K562 (cell line): ENCODE data around the gene ARHGAP35. TPM values are rescaled to one million over a fixed set of nuclear protein-coding genes. Genes with fewer than 3 reads are reported as not detected.
A peak's percentile ranks its signal among the peaks of the same experiment; 100 is the strongest.

Experiments
- ATAC-seq: fragments of 200-7000 bp; cut with Tn5 transposase; 3 replicates; pipeline ENCODE4 v1.9.1; 2020; ENCODE audit warnings: moderate library complexity
- BruUV-seq: library from RNA; stranded (reverse); fragments of 400-500 nt; replicated peaks from 2 replicates; lab custom pipeline; 2021; lab: Mats Ljungman, UMichigan
- CTCF ChIA-PET: fragments of 300-600 bp; formaldehyde crosslinking; extraction: SDS; loops from one replicate; lab custom pipeline; 2021; ENCODE audit warnings: low intra/inter-chr PET ratio; lab: Yijun Ruan, JAX
- POLR2A ChIA-PET: fragments of 300-600, 350-650 bp; sonication (Branson Sonifier 250); formaldehyde crosslinking; extraction: SDS; loops from one replicate; lab custom pipeline; 2021; ENCODE audit warnings: antibody characterized with exemption, inconsistent platforms; lab: Yijun Ruan, JAX
- DNase-seq, 4 experiments: peaks; one replicate each; pipeline versions ENCODE4 v3.0.0 to v3.0.0-alpha.2; 2011 to 2018; ENCODE audit warnings: low spot score in 3 of 4, mixed read lengths in 3 of 4; ENCODE audit errors: extremely low read depth in 1 of 4
- FAIRE-seq: peaks from 2 replicates; lab custom pipeline; 2011; peaks lifted over from hg19 to GRCh38; lab: Jason Lieb, UNC
- H2AFZ ChIP-seq: 2 replicates; pipeline ENCODE4 v1.6.0; 2011; ENCODE audit warnings: low read depth, low read length, control low read depth, inconsistent platforms
- H3K27ac ChIP-seq: fragments of 200-600 bp; 3 replicates; pipeline ENCODE4 v1.8.0; 2011; ENCODE audit warnings: low read depth, mild to moderate bottlenecking, control low read depth, inconsistent platforms, low read length, moderate library complexity, mixed read lengths; ENCODE audit errors: extremely low read depth
- H3K27me3 ChIP-seq, 2 experiments: fragments of 300-600 bp in 1 of 2; 2 replicates in 1 of 2; 3 replicates in 1 of 2; pipeline versions ENCODE4 v1.6.0 to v1.8.0; 2011; ENCODE audit warnings: inconsistent platforms in 2 of 2, low read length in 2 of 2, mild to moderate bottlenecking in 1 of 2, mixed read lengths in 1 of 2, moderate library complexity in 1 of 2; ENCODE audit not compliant: control insufficient read depth in 2 of 2, insufficient read depth in 2 of 2
- H3K36me3 ChIP-seq: fragments of 300-600 bp; 3 replicates; pipeline ENCODE4 v1.8.0; 2011; ENCODE audit warnings: mild to moderate bottlenecking, low read length, inconsistent platforms; ENCODE audit not compliant: control insufficient read depth, insufficient read depth
- H3K4me1 ChIP-seq, 2 experiments: fragments of 200-600 bp in 1 of 2; replicated peaks in 1 of 2; 2 replicates in 1 of 2; 3 replicates in 1 of 2; pipeline versions ENCODE4 v1.5.1 to v1.8.0; 2011; ENCODE audit warnings: inconsistent platforms in 2 of 2, low read length in 2 of 2, mild to moderate bottlenecking in 1 of 2, mixed read lengths in 1 of 2, moderate library complexity in 1 of 2; ENCODE audit not compliant: control insufficient read depth in 2 of 2, insufficient read depth in 2 of 2
- H3K4me2 ChIP-seq: 2 replicates; pipeline ENCODE4 v1.6.1; 2011; ENCODE audit warnings: low read length, control low read depth, inconsistent platforms, mixed read lengths; ENCODE audit not compliant: insufficient read depth
- H3K4me3 ChIP-seq: fragments of 200-600 bp; sonication (generic), shearing (Covaris generic); 2 replicates; pipeline ENCODE4 v1.5.1; 2016; ENCODE audit warnings: control low read depth, inconsistent platforms
- H3K79me2 ChIP-seq: fragments of 200-600 bp; 3 replicates; pipeline ENCODE4 v1.8.0; 2011; ENCODE audit warnings: low read length, inconsistent platforms; ENCODE audit not compliant: control insufficient read depth, insufficient read depth
- H3K9ac ChIP-seq, 2 experiments: 2 replicates each; pipeline versions ENCODE4 v1.6.0 to v1.6.1; 2011; ENCODE audit warnings: low read depth in 2 of 2, low read length in 2 of 2, control low read depth in 1 of 2, inconsistent platforms in 1 of 2, mild to moderate bottlenecking in 1 of 2, mixed read lengths in 1 of 2; ENCODE audit not compliant: insufficient read depth in 1 of 2
- H3K9me1 ChIP-seq: one replicate; pipeline ENCODE4 v1.6.0; 2011; ENCODE audit warnings: inconsistent platforms, mild to moderate bottlenecking, low read length, moderate library complexity; ENCODE audit not compliant: control insufficient read depth, insufficient read depth
- H3K9me3 ChIP-seq: replicated peaks from 2 replicates; pipeline ENCODE4 v1.5.1; 2011; ENCODE audit warnings: low read depth, low read length, inconsistent platforms; ENCODE audit not compliant: control insufficient read depth, insufficient read depth
- H4K20me1 ChIP-seq: replicated peaks from 2 replicates; pipeline ENCODE4 v1.6.1; 2011; ENCODE audit warnings: low read length, inconsistent platforms, mixed read lengths; ENCODE audit not compliant: control insufficient read depth, insufficient read depth
- CAMTA2 ChIP-seq: fragments of 250-450 bp; sonication (Bioruptor Pico); conservative IDR thresholded peaks from 2 replicates; pipeline ENCODE4 v1.5.1; 2022
- CBFA2T2 ChIP-seq: fragments of 450-650 bp; conservative IDR thresholded peaks from 2 replicates; pipeline ENCODE4 v1.6.1; 2017; ENCODE audit warnings: mild to moderate bottlenecking
- GABPB1 ChIP-seq: sonication (generic); formaldehyde crosslinking; IDR thresholded peaks from 2 replicates; pipeline ENCODE4 v1.8.0; 2022; ENCODE audit warnings: mild to moderate bottlenecking, missing genetic modification reagents
- GABPB2 ChIP-seq: fragments of 250-450 bp; sonication (Bioruptor Pico); conservative IDR thresholded peaks from 2 replicates; pipeline ENCODE4 v1.5.1; 2021; ENCODE audit warnings: mild to moderate bottlenecking
- MAZ ChIP-seq, 2 experiments: fragments of 450-650 bp in 1 of 2; sonication (generic) in 1 of 2; formaldehyde crosslinking; IDR thresholded peaks in 1 of 2; conservative IDR thresholded peaks in 1 of 2; 2 replicates each; pipeline versions ENCODE4 v1.4.0 to v1.5.0; 2020; ENCODE audit warnings: mild to moderate bottlenecking in 1 of 2, missing genetic modification reagents in 1 of 2
- NFATC3 ChIP-seq: fragments of 450-650 bp; IDR thresholded peaks from 2 replicates; pipeline ENCODE4 v1.6.1; 2017; ENCODE audit warnings: mild to moderate bottlenecking
- PRMT5 ChIP-seq: sonication (generic); formaldehyde crosslinking; IDR thresholded peaks from 2 replicates; pipeline ENCODE4 v1.5.0; 2020; ENCODE audit warnings: missing genetic modification reagents
- SIN3A ChIP-seq, 2 experiments: fragments of 150-350 bp in 1 of 2; IDR thresholded peaks; 2 replicates each; pipeline ENCODE4 v1.6.1; 2011 to 2016; ENCODE audit warnings: borderline replicate concordance in 2 of 2, low read depth in 2 of 2, low read length in 2 of 2, mild to moderate bottlenecking in 2 of 2, moderate library complexity in 2 of 2; ENCODE audit not compliant: control insufficient read depth in 1 of 2
- SIN3B ChIP-seq: fragments of 450-650 bp; IDR thresholded peaks from 2 replicates; pipeline ENCODE4 v1.6.1; 2017; ENCODE audit warnings: low read depth, mild to moderate bottlenecking, moderate library complexity
- YY1 ChIP-seq, 3 experiments: IDR thresholded peaks; 2 replicates each; pipeline ENCODE4 v1.6.1; 2011; ENCODE audit warnings: low read length in 2 of 3, mild to moderate bottlenecking in 2 of 3, moderate library complexity in 2 of 3, borderline replicate concordance in 1 of 3, control low read depth in 1 of 3, low read depth in 1 of 3; ENCODE audit not compliant: insufficient read depth in 3 of 3, insufficient replicate concordance in 2 of 3, control insufficient read depth in 1 of 3, insufficient read length in 1 of 3; ENCODE audit errors: extremely low read depth in 1 of 3
- ZBED1 ChIP-seq: IDR thresholded peaks from 2 replicates; pipeline ENCODE4 v1.6.1; 2014
- ZMIZ1 ChIP-seq, 2 experiments: fragments of 150-350 bp in 1 of 2; IDR thresholded peaks; 2 replicates each; pipeline ENCODE4 v1.6.1; 2012 to 2016; ENCODE audit warnings: low read depth in 2 of 2, low read length in 2 of 2, mild to moderate bottlenecking in 1 of 2, moderate library complexity in 1 of 2
- ZNF408 ChIP-seq: fragments of 250-450 bp; sonication (Bioruptor Pico); IDR thresholded peaks from 2 replicates; pipeline ENCODE4 v1.4.0; 2020; ENCODE audit warnings: low read depth, mild to moderate bottlenecking, moderate library complexity
- ZNF766 ChIP-seq: fragments of 200-800 bp; sonication (Bioruptor generic); conservative IDR thresholded peaks from 2 replicates; pipeline ENCODE4 v1.6.1; 2016; ENCODE audit warnings: missing genetic modification characterization, missing compliant biosample characterization
- WGBS: fragments of 100-300 bp; shearing (Covaris generic); methylation state at CpG from one replicate; pipeline ENCODE4 v1.1.6; 2016; ENCODE audit warnings: low coverage, mixed read lengths; ENCODE audit not compliant: insufficient coverage; ENCODE audit errors: missing lambda C conversion rate; 5-methylcytosine and 5-hydroxymethylcytosine counted together
- in situ Hi-C: fragments of 300-500 bp; cut with MboI; formaldehyde crosslinking; loops from 4 replicates; pipeline ENCODE4 v1.15.0; 2018; ENCODE audit warnings: inconsistent platforms, mixed read lengths
- intact Hi-C: fragments of 100-400 bp; cut with micrococcal nuclease; formaldehyde crosslinking; loops from 2 replicates; pipeline ENCODE4 v1.14.2; 2022
- polyA plus RNA-seq, 8 experiments: library from polyadenylated mRNA; depleted of rRNA in 4 of 8; stranded (reverse) in 5 of 8; unstranded in 3 of 8; fragments of >200 nt; fragmentation: Nextera tagmentation in 2 of 8; fragmentation: Illumina TruSeq in 1 of 8; extraction: Ambion mirVana in 2 of 8; extraction: Trizol in 1 of 8; gene quantifications; 2 replicates each; pipeline versions ENCODE4 v1.2.1 to v1.2.3, GENCODE V29; 2011 to 2014; ENCODE audit warnings: inconsistent platforms in 1 of 8, missing spikeins in 1 of 8
- total RNA-seq, 7 experiments: library from RNA; depleted of rRNA in 6 of 7; stranded (reverse); fragments of >200 nt in 6 of 7; fragmentation: Illumina TruSeq in 2 of 7; extraction: Trizol in 2 of 7; gene quantifications; 2 replicates each; pipeline versions ENCODE4 v1.2.1 to v1.2.3, GENCODE V29; 2011 to 2021; ENCODE audit warnings: low replicate concordance in 1 of 7
- TF ChIP-seq, protein P1 (sequence below): fragments of 450-650 bp; IDR thresholded peaks from 2 replicates; pipeline ENCODE4 v1.7.0; 2016; ENCODE audit warnings: borderline replicate concordance
- TF ChIP-seq, protein P2 (sequence below): fragments of 450-650 bp; formaldehyde crosslinking; conservative IDR thresholded peaks from 2 replicates; pipeline ENCODE4 v1.4.0; 2022; ENCODE audit warnings: mild to moderate bottlenecking, missing genetic modification characterization

The ARHGAP35 gene
- total and polyA plus RNA-seq, 9 of the 15 experiments (the other 6 are each of a cell fraction or from before 2014, with no cell fraction given) = 0.27 to 26.4 (median 10.2) TPM

DNA sequence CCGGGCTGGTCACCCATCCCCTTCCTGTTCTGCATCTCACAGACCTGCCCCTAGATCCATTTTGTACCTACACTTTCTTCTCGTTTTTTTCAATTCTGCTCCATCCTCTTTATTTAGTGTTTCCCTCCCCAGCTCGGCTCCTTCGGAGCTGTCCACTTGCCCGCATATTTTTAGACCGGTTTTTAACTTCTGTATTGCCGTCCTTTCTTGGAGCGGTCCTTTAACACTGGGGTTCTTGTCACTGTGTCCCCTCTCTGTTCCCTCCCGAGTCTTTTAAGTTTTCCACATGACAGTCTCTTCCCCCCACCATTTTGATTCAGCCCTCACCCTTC lies 1.7 kb downstream of the ARHGAP35 start:
- peaks cover 34% of the 10 kb centered on the region for H4K20me1 ChIP-seq
- WGBS = under 1% methylated on average over 9 of the region's 9 CpGs
- CTCF ChIA-PET = no interaction called here
- H3K9me1 ChIP-seq = no peaks in the 10 kb centered on the region
- in situ Hi-C loops (no loop called here), intact Hi-C loops (loop anchor here (5.0 to 10.0 kb wide), 3 partner anchors 65 to 382 kb away; partner anchors contain the start of gene ZC3H4)
- H3K4me3 ChIP-seq = peak overlapping the region; percentile 73
- no peak overlapping the region for H2AFZ ChIP-seq
- peak overlapping the region; percentile 82 for H3K4me2 ChIP-seq
- POLR2A ChIA-PET = interaction anchor here (0.6 to 2.9 kb wide), 9 partner anchors 15 to 251 kb away, joined by 3 to 11 read pairs (median 4); partner anchors contain the start of gene ZC3H4
- peaks cover 11% of the 10 kb centered on the region; the same call in 2 of the 3 replicates for H3K36me3 ChIP-seq
- no TSS peak for BruUV-seq
- peaks cover 71% of the 10 kb centered on the region for H3K79me2 ChIP-seq
- ATAC-seq (no peak), FAIRE-seq (no peak), DNase-seq (peak in 2 of 4 experiments; percentile 15 to 42)
- peaks cover 28 to 39% of the 10 kb centered on the region in 2 experiments; a peak in 4 of 5 replicates for H3K4me1 ChIP-seq
- H3K9ac ChIP-seq = peak overlapping the region; percentile 63 to 95; a peak in 3 of 4 replicates
- peak overlapping the region; percentile 99 for H3K27ac ChIP-seq
- no peaks in the 10 kb centered on the region for H3K9me3 ChIP-seq
- H3K27me3 ChIP-seq = no peaks in the 10 kb centered on the region
- TF ChIP-seq ZNF766 (CRISPR knock-in tag) (no peak), SIN3A (IDR thresholded peaks at IDR 0.05; ENCODE audit: borderline replicate concordance in 2 of 2, control insufficient read depth in 1 of 2, low read depth in 2 of 2, low read length in 2 of 2) (peak in 1 of 2 experiments; percentile 9; a peak in 1 of 4 replicates), GABPB1 (no peak), NFATC3 (no peak), ZBED1 (no peak), ZMIZ1 (IDR thresholded peaks at IDR 0.05; ENCODE audit: low read depth in 2 of 2, low read length in 2 of 2) (no peak), PRMT5 (CRISPR knock-in tag) (no peak), MAZ (CRISPR knock-in tag; conservative IDR thresholded peaks at IDR 0.05 in 1 of 2, IDR thresholded peaks at IDR 0.05 in 1 of 2) (no peak), CAMTA2 (CRISPR knock-in tag) (no peak), GABPB2 (CRISPR knock-in tag) (no peak), CBFA2T2 (no peak), YY1 (IDR thresholded peaks at IDR 0.05; ENCODE audit: borderline replicate concordance in 1 of 3, control insufficient read depth in 1 of 3, extremely low read depth in 1 of 3, insufficient read depth in 3 of 3, insufficient read length in 1 of 3, insufficient replicate concordance in 2 of 3, low read depth in 1 of 3, low read length in 2 of 3) (peak in 1 of 3 experiments; percentile 7), SIN3B (no peak), ZNF408 (no peak)
- TF ChIP-seq, protein P1, sequence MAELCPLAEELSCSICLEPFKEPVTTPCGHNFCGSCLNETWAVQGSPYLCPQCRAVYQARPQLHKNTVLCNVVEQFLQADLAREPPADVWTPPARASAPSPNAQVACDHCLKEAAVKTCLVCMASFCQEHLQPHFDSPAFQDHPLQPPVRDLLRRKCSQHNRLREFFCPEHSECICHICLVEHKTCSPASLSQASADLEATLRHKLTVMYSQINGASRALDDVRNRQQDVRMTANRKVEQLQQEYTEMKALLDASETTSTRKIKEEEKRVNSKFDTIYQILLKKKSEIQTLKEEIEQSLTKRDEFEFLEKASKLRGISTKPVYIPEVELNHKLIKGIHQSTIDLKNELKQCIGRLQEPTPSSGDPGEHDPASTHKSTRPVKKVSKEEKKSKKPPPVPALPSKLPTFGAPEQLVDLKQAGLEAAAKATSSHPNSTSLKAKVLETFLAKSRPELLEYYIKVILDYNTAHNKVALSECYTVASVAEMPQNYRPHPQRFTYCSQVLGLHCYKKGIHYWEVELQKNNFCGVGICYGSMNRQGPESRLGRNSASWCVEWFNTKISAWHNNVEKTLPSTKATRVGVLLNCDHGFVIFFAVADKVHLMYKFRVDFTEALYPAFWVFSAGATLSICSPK = 0 out of 2 replicates have a peak, but pooled peaks have one; percentile 45
- TF ChIP-seq, protein P2, sequence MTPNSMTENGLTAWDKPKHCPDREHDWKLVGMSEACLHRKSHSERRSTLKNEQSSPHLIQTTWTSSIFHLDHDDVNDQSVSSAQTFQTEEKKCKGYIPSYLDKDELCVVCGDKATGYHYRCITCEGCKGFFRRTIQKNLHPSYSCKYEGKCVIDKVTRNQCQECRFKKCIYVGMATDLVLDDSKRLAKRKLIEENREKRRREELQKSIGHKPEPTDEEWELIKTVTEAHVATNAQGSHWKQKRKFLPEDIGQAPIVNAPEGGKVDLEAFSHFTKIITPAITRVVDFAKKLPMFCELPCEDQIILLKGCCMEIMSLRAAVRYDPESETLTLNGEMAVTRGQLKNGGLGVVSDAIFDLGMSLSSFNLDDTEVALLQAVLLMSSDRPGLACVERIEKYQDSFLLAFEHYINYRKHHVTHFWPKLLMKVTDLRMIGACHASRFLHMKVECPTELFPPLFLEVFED (CRISPR knock-in tag) = no peak
